Aorta (tissue), 5 donors: ENCODE data around the gene SMC1A. TPM values are rescaled to one million over a fixed set of nuclear protein-coding genes. Genes with fewer than 3 reads are reported as not detected.
"Not testable (repeated sequence)": the region's sequence is repeated elsewhere in the genome, so short reads cannot be mapped to it uniquely, and the experiment has no call there.

Experiments
- ATAC-seq: fragments of 200-7000 bp; cut with Tn5 transposase; one replicate; pipeline ENCODE4 v1.9.1; 2022; ENCODE audit warnings: moderate library complexity; ENCODE audit not compliant: low FRiP score
- DNase-seq, 2 donors: peaks; one replicate each; pipeline ENCODE4 v3.0.0-alpha.2; 2020
- H3K27ac ChIP-seq, 2 donors: one replicate each; pipeline ENCODE4 v1.5.1; 2013; ENCODE audit warnings: low read length in 2 of 2, mild to moderate bottlenecking in 2 of 2, moderate library complexity in 2 of 2, control low read depth in 1 of 2, inconsistent platforms in 1 of 2, low read depth in 1 of 2
- H3K27me3 ChIP-seq, 2 donors: one replicate each; pipeline ENCODE4 v1.6.1; 2013; ENCODE audit warnings: control low read depth in 1 of 2, low read length in 1 of 2, mild to moderate bottlenecking in 1 of 2, moderate library complexity in 1 of 2; ENCODE audit not compliant: insufficient read depth in 2 of 2, control insufficient read depth in 1 of 2
- H3K36me3 ChIP-seq, 2 donors: one replicate each; pipeline ENCODE4 v1.6.1; 2013; ENCODE audit warnings: control low read depth in 1 of 2, low read length in 1 of 2, mild to moderate bottlenecking in 1 of 2; ENCODE audit not compliant: insufficient read depth in 2 of 2, control insufficient read depth in 1 of 2
- H3K4me1 ChIP-seq, 2 donors: one replicate each; pipeline ENCODE4 v1.6.1; 2013; ENCODE audit warnings: low read length in 2 of 2, control low read depth in 1 of 2, mild to moderate bottlenecking in 1 of 2, moderate library complexity in 1 of 2; ENCODE audit not compliant: insufficient read depth in 2 of 2, control insufficient read depth in 1 of 2
- H3K4me3 ChIP-seq, 2 donors: one replicate each; pipeline ENCODE4 v1.5.1; 2013; ENCODE audit warnings: low read length in 2 of 2, control low read depth in 1 of 2, mild to moderate bottlenecking in 1 of 2
- H3K9me3 ChIP-seq: one replicate; pipeline ENCODE4 v1.6.1; 2013; ENCODE audit warnings: mild to moderate bottlenecking, low read length; ENCODE audit not compliant: control insufficient read depth
- WGBS, 2 donors: extraction: QIAGEN DNeasy Blood & Tissue Kit; methylation state at CpG; one replicate each; pipeline ENCODE4 v1.1.7; 2013; 5-methylcytosine and 5-hydroxymethylcytosine counted together
- intact Hi-C, 2 donors: fragments of 100-400 bp; cut with DNase I; formaldehyde crosslinking; loops; one replicate each; pipeline versions ENCODE4 v1.14.2 to v1.15.0; 2022
- polyA plus RNA-seq, 2 donors: library from polyadenylated mRNA; stranded (reverse); fragments of 200-250 nt; gene quantifications; one replicate each; pipeline ENCODE4 v1.2.3, GENCODE V29; 2013
- total RNA-seq, 2 donors: library from RNA; stranded (reverse); fragmentation: NEBNext Ultra II Directional; extraction: Animal tissue kit (Norgen Biotek cat#: 25700); gene quantifications; one replicate each; pipeline ENCODE4 v1.2.1, GENCODE V29; 2021
- donor health status: healthy with polysubstance abuse.
- donor health status: Bipolar disorder and iron deficiency.
- donor health status: DM: no; HTN: no; CAD: no.
- donor health status: DM: no; HTN: no; CAD: no.
- donor health status: DM: yes; HTN: yes; CAD: no.

Gene SMC1A
- total and polyA plus RNA-seq, 4 donors: 5.6 to 57.3 (median 31.5) TPM

DNA sequence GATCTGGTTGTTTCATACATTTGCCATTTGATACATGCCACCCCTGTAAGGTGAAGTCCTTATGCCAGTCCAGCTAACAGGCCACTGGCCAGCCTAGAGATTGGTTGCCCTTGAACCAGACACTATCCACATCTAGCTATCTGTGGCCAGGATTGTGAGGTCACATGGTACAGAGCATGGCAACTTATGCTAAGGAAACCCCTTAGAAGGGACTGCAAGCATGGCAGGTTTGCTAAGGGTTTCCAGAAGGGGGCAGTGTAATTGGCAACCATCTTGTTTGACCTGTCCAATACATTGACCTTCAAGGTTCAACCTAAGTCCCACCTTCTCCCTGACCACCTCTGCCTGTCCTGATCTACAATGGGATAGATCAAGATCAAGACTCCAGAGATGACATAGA is 47.5 kb downstream of the SMC1A start:
- Histone ChIP-seq H3K4me1 (no peaks in the 10 kb centered on the region), H3K36me3 (no peaks in the 10 kb centered on the region), H3K9me3 (no peaks in the 10 kb centered on the region), H3K4me3 (no peak overlapping the region), H3K27ac (no peak overlapping the region), H3K27me3 (no peaks in the 10 kb centered on the region)
- intact Hi-C loops: no loop called here
- DNase-seq: no peak
- ATAC-seq: no peak

DNA sequence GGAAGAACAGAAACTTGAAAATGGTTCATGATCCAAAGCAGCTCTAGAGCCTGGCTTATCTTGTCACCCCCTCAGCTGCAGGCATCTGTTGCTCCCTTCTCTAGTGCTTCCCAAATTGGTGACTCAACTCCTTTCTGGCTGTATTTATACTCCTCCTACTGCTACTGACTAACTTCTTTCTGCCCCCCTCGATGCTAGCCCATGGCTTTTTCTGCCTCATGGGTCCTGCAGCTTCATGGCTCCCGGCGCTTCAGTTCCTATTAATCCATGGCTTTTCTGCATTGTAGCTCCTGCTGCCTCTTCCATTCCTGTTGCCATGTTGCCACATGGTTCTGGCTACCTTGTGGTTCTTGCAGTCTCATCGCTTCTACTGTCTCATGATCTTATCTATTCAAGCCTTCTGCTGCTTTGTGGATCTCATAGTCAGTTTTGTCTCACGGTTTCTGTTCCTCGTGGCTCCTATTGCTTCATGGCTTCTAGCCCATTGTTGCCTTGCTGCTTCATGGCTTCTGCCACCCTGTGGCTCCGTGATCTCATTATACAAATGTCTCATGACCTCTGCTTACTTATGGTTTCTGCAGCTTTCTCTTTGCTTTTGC is 48.1 kb downstream of the SMC1A start:
- no peaks in the 10 kb centered on the region for H3K27me3 ChIP-seq
- H3K27ac ChIP-seq: no peak overlapping the region
- intact Hi-C loops: no loop called here
- no peak overlapping the region for H3K4me3 ChIP-seq
- no peak for DNase-seq
- H3K4me1 ChIP-seq: no peaks in the 10 kb centered on the region
- WGBS, 2 donors: 88 to 90% methylated on average over 7 of the region's 7 CpGs
- ATAC-seq: no peak
- no peaks in the 10 kb centered on the region for H3K9me3 ChIP-seq
- no peaks in the 10 kb centered on the region for H3K36me3 ChIP-seq

- DNase-seq (no peak), ATAC-seq (no peak)
- H3K4me3 ChIP-seq: no peak overlapping the region
- no peak overlapping the region for H3K27ac ChIP-seq
- intact Hi-C loops: no loop called here
- H3K27me3 ChIP-seq: no peaks in the 10 kb centered on the region
- H3K4me1 ChIP-seq: no peaks in the 10 kb centered on the region
- WGBS, 2 donors: 66 to 72% methylated on average over 2 of the region's 2 CpGs
- no peaks in the 10 kb centered on the region for H3K36me3 ChIP-seq
- H3K9me3 ChIP-seq: no peaks in the 10 kb centered on the region
These were observed 49.1 kb downstream of the SMC1A start for GRCh38 chrX:53373307-53373706.

DNA sequence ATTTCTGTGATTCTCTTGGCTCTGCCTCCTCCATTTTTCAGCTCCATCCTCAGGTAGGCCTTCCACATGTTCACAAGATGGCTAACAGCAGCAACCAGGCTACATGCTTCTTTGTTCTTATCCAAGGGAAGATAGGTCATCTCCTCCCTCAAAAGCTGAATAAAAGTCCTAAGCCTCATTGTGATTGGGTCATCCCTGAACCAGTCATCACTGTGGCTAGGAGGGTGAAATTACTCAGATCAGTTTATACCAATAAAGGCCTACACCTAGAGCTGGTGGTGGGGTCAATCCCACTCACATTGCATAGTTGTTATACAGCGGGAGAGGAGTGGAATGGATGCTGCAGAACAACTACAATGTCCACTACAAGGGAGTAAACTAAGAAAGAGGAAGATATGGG is 56.0 kb downstream of the SMC1A start:
- H3K9me3 ChIP-seq, ATAC-seq, DNase-seq, intact Hi-C loops, H3K27ac ChIP-seq, H3K4me3 ChIP-seq, H3K36me3 ChIP-seq, H3K27me3 ChIP-seq, H3K4me1 ChIP-seq: not testable (repeated sequence)
- WGBS, 2 donors: 89 to 100% methylated on average over 1 of the region's 1 CpG

DNA sequence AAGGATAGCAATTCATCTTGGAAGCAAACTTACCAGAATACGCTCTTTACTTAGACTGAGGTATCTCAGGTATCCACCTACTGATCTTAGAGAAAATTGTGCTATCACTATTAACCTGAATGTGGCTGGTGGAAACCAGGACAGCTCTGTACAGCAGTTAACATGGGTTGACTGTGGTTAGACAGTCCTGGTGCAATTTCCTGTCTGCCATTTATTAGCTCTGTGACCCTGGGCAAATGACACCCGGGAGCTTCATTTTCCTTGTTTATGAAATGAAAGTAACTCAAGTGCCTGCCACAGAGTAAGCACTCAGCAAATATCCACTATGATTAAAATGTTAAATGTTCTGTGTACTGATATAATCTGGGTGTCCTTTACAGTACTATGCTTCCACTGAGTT is 60.0 kb downstream of the SMC1A start:
- no peak overlapping the region for H3K27ac ChIP-seq
- no peak for DNase-seq
- WGBS, 2 donors: 76 to 89% methylated on average over 2 of the region's 2 CpGs
- ATAC-seq: no peak
- H3K4me3 ChIP-seq: no peak overlapping the region
- intact Hi-C loops: no loop called here
- no peaks in the 10 kb centered on the region for H3K9me3 ChIP-seq
- H3K36me3 ChIP-seq: no peaks in the 10 kb centered on the region
- H3K4me1 ChIP-seq: no peaks in the 10 kb centered on the region
- no peaks in the 10 kb centered on the region for H3K27me3 ChIP-seq

- Histone ChIP-seq H3K27ac (no peak overlapping the region), H3K36me3 (no peaks in the 10 kb centered on the region), H3K9me3 (no peaks in the 10 kb centered on the region), H3K4me1 (no peaks in the 10 kb centered on the region), H3K27me3 (no peaks in the 10 kb centered on the region), H3K4me3 (no peak overlapping the region)
- intact Hi-C loops: no loop called here
- DNase-seq (no peak), ATAC-seq (no peak)
- WGBS, 2 donors: 14 to 16% methylated on average over 8 of the region's 8 CpGs
These were observed 64.5 kb downstream of the SMC1A start for GRCh38 chrX:53357799-53358530.

GRCh38 chrX:53356186-53356585 is 66.3 kb downstream of the SMC1A start:
- intact Hi-C loops: no loop called here
- WGBS, 2 donors: 47 to 63% methylated on average over 14 of the region's 14 CpGs

GRCh38 chrX:53354669-53355068 is 67.8 kb downstream of the SMC1A start:
- intact Hi-C loops: no loop called here
- 21 to 38% methylated on average over 2 of the region's 2 CpGs for WGBS, 2 donors
- ATAC-seq (no peak), DNase-seq (no peak)
- Histone ChIP-seq H3K4me1 (no peaks in the 10 kb centered on the region), H3K9me3 (no peaks in the 10 kb centered on the region), H3K27me3 (no peaks in the 10 kb centered on the region), H3K36me3 (no peaks in the 10 kb centered on the region), H3K4me3 (no peak overlapping the region), H3K27ac (no peak overlapping the region)

More at GRCh38 chrX:53356186-53356585, 66.3 kb downstream of the SMC1A start:
- Histone ChIP-seq H3K36me3 (no peaks in the 10 kb centered on the region), H3K9me3 (no peaks in the 10 kb centered on the region), H3K4me3 (no peak overlapping the region), H3K27ac (no peak overlapping the region), H3K4me1 (no peaks in the 10 kb centered on the region), H3K27me3 (no peaks in the 10 kb centered on the region)
- DNase-seq (no peak), ATAC-seq (no peak)

GRCh38 chrX:53347948-53348347 is 74.5 kb downstream of the SMC1A start:
- no peaks in the 10 kb centered on the region for H3K9me3 ChIP-seq
- 52 to 53% methylated on average over 2 of the region's 2 CpGs for WGBS, 2 donors
- no peak overlapping the region for H3K4me3 ChIP-seq
- DNase-seq (no peak), ATAC-seq (no peak)
- no peaks in the 10 kb centered on the region for H3K36me3 ChIP-seq
- no peaks in the 10 kb centered on the region for H3K4me1 ChIP-seq
- intact Hi-C loops: no loop called here
- no peak overlapping the region for H3K27ac ChIP-seq
- H3K27me3 ChIP-seq: no peaks in the 10 kb centered on the region
